ENCODE data around the gene GASK1A.
"Not testable (repeated sequence)": the region's sequence is repeated elsewhere in the genome, so short reads cannot be mapped to it uniquely, and the experiment has no call there.

- not testable (repeated sequence) for TF ChIP-seq CTCF (conservative IDR thresholded peaks at IDR 0.05; ENCODE audit: low read depth, low read length); EZH2 (IDR thresholded peaks at IDR 0.05; ENCODE audit: low read length, unreplicated experiment)
These were observed 91.6 kb downstream of the GASK1A start for GRCh38 chr3:43070670-43071069.
